Upper lobe of left lung (tissue), 6 donors: ENCODE measurements around the gene PRKCH. TPM values are rescaled to one million over a fixed set of nuclear protein-coding genes. Genes with fewer than 3 reads are reported as not detected.

Experiments used
- ATAC-seq, 2 donors: fragments of 200-7000 bp; cut with Tn5 transposase; one replicate each; pipeline ENCODE4 v1.9.1; 2022; ENCODE audit warnings: mild to moderate bottlenecking in 2 of 2, moderate library complexity in 2 of 2; ENCODE audit not compliant: low FRiP score in 2 of 2
- DNase-seq, 2 donors: peaks; one replicate each; pipeline ENCODE4 v3.0.0-alpha.2; 2019 to 2020
- H3K27ac ChIP-seq, 4 donors: fragments of 200-600 bp; sonication (generic); one replicate each; pipeline ENCODE4 v1.5.1; 2016 to 2019
- H3K27me3 ChIP-seq, 4 donors: fragments of 200-600 bp; sonication (generic); one replicate each; pipeline ENCODE4 v1.5.1; 2017 to 2019
- H3K36me3 ChIP-seq, 4 donors: fragments of 200-600 bp; sonication (generic); one replicate each; pipeline ENCODE4 v1.5.1; 2016 to 2019
- H3K4me1 ChIP-seq, 4 donors: fragments of 200-600 bp; sonication (generic); one replicate each; pipeline ENCODE4 v1.5.1; 2018 to 2019
- H3K4me3 ChIP-seq, 4 donors: fragments of 200-600 bp; sonication (generic); one replicate each; pipeline ENCODE4 v1.5.1; 2017 to 2019; ENCODE audit warnings: mild to moderate bottlenecking in 2 of 4, moderate library complexity in 1 of 4
- H3K9me3 ChIP-seq, 4 donors: fragments of 200-600 bp; sonication (generic); one replicate each; pipeline ENCODE4 v1.5.1; 2018 to 2019
- EP300 ChIP-seq, 4 donors: sonication (generic); formaldehyde crosslinking; IDR thresholded peaks; one replicate each; pipeline ENCODE4 v1.5.1; 2017; ENCODE audit warnings: antibody characterized with exemption in 4 of 4, control low read depth in 2 of 4
- POLR2A ChIP-seq, 4 donors: fragments of 450-650 bp; IDR thresholded peaks; one replicate each; pipeline ENCODE4 v1.5.1; 2016 to 2017; ENCODE audit warnings: antibody characterized with exemption in 4 of 4, mild to moderate bottlenecking in 2 of 4
- POLR2AphosphoS5 ChIP-seq, 2 donors: sonication (generic); formaldehyde crosslinking; IDR thresholded peaks; one replicate each; pipeline ENCODE4 v1.5.1; 2017; ENCODE audit warnings: antibody characterized with exemption in 2 of 2
- WGBS, 2 donors: methylation state at CpG; one replicate each; pipeline ENCODE4 v1.1.5; 2017 to 2018; 5-methylcytosine and 5-hydroxymethylcytosine counted together
- total RNA-seq, 6 donors: library from RNA; depleted of rRNA in 4 of 6; stranded (reverse); fragments of >200 nt in 4 of 6; gene quantifications; one replicate each; pipeline versions ENCODE4 v1.1.0 to v1.2.1, GENCODE V29; 2016 to 2021
- TF ChIP-seq, protein P1 (sequence below), 6 experiments: fragments of 450-650 bp in 4 of 6; fragments of 200-600 bp in 2 of 6; sonication (generic) in 2 of 6; IDR thresholded peaks; one replicate each; pipeline ENCODE4 v1.5.1; 2016 to 2019; ENCODE audit warnings: antibody characterized with exemption in 6 of 6
- donor health status: DM: no; HTN: no; CAD: no; lungs with moderate emphysema.
- donor health status: DM: no; HTN: yes; CAD: no; lungs with severe emphysema.

Gene PRKCH
- total RNA-seq, 6 donors from 2014 or later: 54.0 to 102 (median 76.6) TPM

DNA sequence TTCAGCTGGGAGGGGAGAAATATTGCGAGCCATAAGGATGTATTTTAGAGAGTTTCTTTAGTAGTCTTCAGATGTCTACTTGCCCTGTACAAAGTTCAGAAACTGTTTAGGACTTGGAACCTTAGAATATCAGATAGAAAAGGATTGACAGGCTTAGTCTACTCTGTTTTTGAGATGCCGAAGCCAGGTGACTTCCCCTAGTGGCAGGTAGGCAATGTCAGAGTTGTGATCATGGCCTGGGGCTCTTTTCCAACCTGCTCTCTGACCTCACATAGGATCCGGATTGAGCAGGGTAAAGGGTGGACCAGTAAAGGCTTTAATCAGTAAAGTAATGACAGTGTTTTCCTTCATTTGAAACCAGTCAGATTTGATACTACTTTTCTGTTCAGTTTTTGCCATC lies 59.6 kb downstream of the PRKCH start:
- H3K36me3 ChIP-seq: no peaks in the 10 kb centered on the region
- no peaks in the 10 kb centered on the region for H3K27me3 ChIP-seq
- DNase-seq (no peak), ATAC-seq (no peak)
- peaks cover 11 to 31% (median 24%) of the 10 kb centered on the region in 4 donors for H3K4me1 ChIP-seq
- WGBS, 2 donors: 85 to 90% methylated on average over 3 of the region's 3 CpGs
- no peak overlapping the region for H3K27ac ChIP-seq
- no peak overlapping the region for H3K4me3 ChIP-seq
- no peaks in the 10 kb centered on the region for H3K9me3 ChIP-seq
- TF ChIP-seq POLR2A (IDR thresholded peaks at IDR 0.05): no peak
- TF ChIP-seq POLR2AphosphoS5 (IDR thresholded peaks at IDR 0.05): no peak
- TF ChIP-seq, protein P1, sequence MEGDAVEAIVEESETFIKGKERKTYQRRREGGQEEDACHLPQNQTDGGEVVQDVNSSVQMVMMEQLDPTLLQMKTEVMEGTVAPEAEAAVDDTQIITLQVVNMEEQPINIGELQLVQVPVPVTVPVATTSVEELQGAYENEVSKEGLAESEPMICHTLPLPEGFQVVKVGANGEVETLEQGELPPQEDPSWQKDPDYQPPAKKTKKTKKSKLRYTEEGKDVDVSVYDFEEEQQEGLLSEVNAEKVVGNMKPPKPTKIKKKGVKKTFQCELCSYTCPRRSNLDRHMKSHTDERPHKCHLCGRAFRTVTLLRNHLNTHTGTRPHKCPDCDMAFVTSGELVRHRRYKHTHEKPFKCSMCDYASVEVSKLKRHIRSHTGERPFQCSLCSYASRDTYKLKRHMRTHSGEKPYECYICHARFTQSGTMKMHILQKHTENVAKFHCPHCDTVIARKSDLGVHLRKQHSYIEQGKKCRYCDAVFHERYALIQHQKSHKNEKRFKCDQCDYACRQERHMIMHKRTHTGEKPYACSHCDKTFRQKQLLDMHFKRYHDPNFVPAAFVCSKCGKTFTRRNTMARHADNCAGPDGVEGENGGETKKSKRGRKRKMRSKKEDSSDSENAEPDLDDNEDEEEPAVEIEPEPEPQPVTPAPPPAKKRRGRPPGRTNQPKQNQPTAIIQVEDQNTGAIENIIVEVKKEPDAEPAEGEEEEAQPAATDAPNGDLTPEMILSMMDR (IDR thresholded peaks at IDR 0.05): no peak
- no peak for TF ChIP-seq EP300 (IDR thresholded peaks at IDR 0.05)

DNA sequence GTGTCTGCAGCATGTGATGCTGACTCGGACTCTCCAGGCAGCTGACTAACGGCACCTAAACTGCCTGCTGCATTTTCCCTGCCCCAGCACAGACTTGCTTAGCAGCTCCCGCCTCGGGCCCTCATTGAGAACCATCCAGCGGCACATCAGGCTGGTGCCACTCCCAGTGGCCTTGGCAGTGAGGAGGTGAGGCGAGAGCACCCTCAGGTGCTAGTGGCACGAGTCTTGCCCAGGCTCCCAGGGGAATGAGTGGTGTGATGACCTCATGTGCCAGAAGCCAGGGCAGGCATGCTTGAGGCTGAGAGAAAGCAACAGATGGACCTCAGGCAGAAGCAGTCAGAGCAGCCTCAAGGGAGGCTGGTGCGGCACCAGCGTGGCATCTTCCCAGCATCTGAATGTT lies 60.2 kb downstream of the PRKCH start:
- WGBS, 2 donors: 83 to 92% methylated on average over 7 to 9 of the region's 9 CpGs
- Histone ChIP-seq H3K9me3 (no peaks in the 10 kb centered on the region), H3K4me3 (no peak overlapping the region), H3K27me3 (no peaks in the 10 kb centered on the region), H3K4me1 (peaks cover 11 to 37% (median 25%) of the 10 kb centered on the region in 4 donors), H3K27ac (peak overlapping the region in 1 of 4 donors; percentile 44), H3K36me3 (no peaks in the 10 kb centered on the region)
- ATAC-seq (peak in 1 of 2 donors; percentile 61), DNase-seq (peak; percentile 39 to 68)
- TF ChIP-seq, protein P1 (IDR thresholded peaks at IDR 0.05): no peak
- no peak for TF ChIP-seq POLR2AphosphoS5 (IDR thresholded peaks at IDR 0.05)
- no peak for TF ChIP-seq POLR2A (IDR thresholded peaks at IDR 0.05)
- no peak for TF ChIP-seq EP300 (IDR thresholded peaks at IDR 0.05)

GRCh38 chr14:61382842-61383241 lies 61.5 kb downstream of the PRKCH start:
- Histone ChIP-seq H3K36me3 (no peaks in the 10 kb centered on the region), H3K4me1 (peaks cover 11 to 49% (median 36%) of the 10 kb centered on the region in 4 donors), H3K9me3 (no peaks in the 10 kb centered on the region), H3K27me3 (no peaks in the 10 kb centered on the region), H3K4me3 (no peak overlapping the region), H3K27ac (peak overlapping the region in 1 of 4 donors; percentile 31)
- DNase-seq (no peak), ATAC-seq (no peak)
- WGBS, 2 donors: 61 to 73% methylated on average over 2 of the region's 2 CpGs
- TF ChIP-seq POLR2A (IDR thresholded peaks at IDR 0.05) (no peak), EP300 (IDR thresholded peaks at IDR 0.05) (no peak), POLR2AphosphoS5 (IDR thresholded peaks at IDR 0.05) (no peak)
- TF ChIP-seq, protein P1 (IDR thresholded peaks at IDR 0.05): no peak

DNA sequence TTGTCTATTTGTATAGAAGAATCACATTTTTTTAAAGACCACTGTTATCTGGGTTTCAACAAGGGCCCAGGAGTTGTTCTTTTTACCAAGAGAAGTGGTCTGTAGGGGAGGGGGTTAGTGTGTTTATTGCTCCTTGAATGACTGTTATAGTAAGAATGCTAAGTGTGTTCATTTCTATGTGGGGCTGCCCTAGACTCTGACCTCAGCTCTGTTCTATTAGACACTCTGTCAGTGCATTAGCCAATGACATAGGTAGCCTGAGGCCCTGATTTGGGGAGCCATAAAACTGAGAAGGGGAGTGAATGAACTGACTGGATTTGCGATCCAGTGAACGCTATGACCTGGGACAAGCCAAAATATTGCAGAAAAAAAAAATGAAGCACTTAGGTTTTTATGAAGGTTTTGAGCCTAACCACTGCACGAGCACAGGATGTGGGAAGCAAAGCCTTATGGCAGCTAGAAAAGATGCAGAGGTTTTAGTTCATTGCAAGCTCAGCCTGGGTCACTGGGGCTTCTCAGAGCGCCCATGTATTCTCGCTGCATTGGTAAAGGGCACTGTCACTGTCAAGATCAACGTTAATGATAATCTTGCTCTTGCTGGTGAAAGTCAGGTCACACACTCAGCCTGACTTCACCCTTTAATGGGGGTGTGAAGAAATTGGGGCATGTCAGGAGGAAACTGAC lies 63.8 kb downstream of the PRKCH start:
- Histone ChIP-seq H3K4me1 (peaks cover 19 to 66% (median 40%) of the 10 kb centered on the region in 4 donors), H3K27me3 (no peaks in the 10 kb centered on the region), H3K27ac (no peak overlapping the region), H3K9me3 (no peaks in the 10 kb centered on the region), H3K4me3 (no peak overlapping the region), H3K36me3 (no peaks in the 10 kb centered on the region)
- ATAC-seq (no peak), DNase-seq (peak in 1 of 2 donors; percentile 26)
- WGBS, 2 donors: 66 to 71% methylated on average over 6 of the region's 6 CpGs
- TF ChIP-seq POLR2AphosphoS5 (IDR thresholded peaks at IDR 0.05) (no peak), POLR2A (IDR thresholded peaks at IDR 0.05) (peak in 1 of 4 donors; percentile 11)
- TF ChIP-seq, protein P1 (IDR thresholded peaks at IDR 0.05): no peak
